Activated naive CD4-positive, alpha-beta T cell treated with anti-CD3 and anti-CD28 coated beads, Interleukin-2, amount 10 ng/mL, durations not matched to agents 7 days and 5 days (primary cell): ENCODE results near the gene TMEM131.

Experiments
- CTCF ChIA-PET: fragments of 350-600 bp; sonication (Branson Sonifier 250); formaldehyde crosslinking; loops from one replicate; lab custom pipeline; 2021; ENCODE audit warnings: antibody characterized with exemption; lab: Charles Lee
- DNase-seq: peaks from one replicate; pipeline ENCODE4 v3.0.0-alpha.2; 2020
- H3K27ac Mint-ChIP-seq: one replicate; pipeline ENCODE4 v1.8.0; 2021; ENCODE audit warnings: mild to moderate bottlenecking, moderate library complexity, mixed read lengths
- H3K27me3 Mint-ChIP-seq: one replicate; pipeline ENCODE4 v1.8.0; 2021; ENCODE audit warnings: mild to moderate bottlenecking, mixed read lengths
- H3K36me3 Mint-ChIP-seq: one replicate; pipeline ENCODE4 v1.8.0; 2021; ENCODE audit warnings: mixed read lengths
- H3K4me1 Mint-ChIP-seq: one replicate; pipeline ENCODE4 v1.8.0; 2021; ENCODE audit warnings: mixed read lengths
- H3K4me3 Mint-ChIP-seq: one replicate; pipeline ENCODE4 v1.8.0; 2021; ENCODE audit warnings: mild to moderate bottlenecking, moderate library complexity, mixed read lengths
- H3K9me3 Mint-ChIP-seq: one replicate; pipeline ENCODE4 v1.8.0; 2021; ENCODE audit warnings: mixed read lengths

The TMEM131 gene

DNA sequence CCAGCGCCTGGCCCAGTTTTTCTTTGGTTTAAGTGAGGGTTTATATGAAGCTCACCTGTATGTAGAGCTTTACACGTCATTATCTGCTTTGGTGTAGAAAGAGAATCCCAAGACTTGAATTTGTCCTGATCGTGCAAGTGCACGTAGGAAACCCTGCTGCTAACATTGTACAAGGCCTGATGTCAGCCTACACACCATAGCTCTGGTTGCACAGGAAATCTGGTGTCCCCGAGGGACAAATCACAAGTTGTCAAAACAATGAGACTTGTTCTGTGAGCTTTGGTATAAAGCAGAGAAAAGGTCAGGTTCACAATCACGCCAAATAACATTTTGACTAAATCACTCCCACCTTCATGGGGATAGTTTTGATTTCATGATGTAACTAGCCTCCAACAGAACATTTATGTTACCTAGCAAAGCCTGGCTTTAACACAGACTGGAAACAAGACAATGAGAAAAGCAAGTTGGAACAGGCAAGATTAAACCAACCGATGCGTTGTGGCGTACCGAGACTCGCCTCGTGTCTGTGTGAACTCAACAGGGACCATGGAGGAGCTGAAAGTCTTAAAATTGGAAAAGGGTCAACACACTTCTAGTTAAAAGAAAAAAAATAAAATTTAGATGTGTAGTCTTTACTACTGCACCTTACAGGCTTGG, 240.9 kb downstream of the TMEM131 start:
- Mint-ChIP-seq H3K4me1 (peaks cover 10% of the 10 kb centered on the region), H3K4me3 (no peak overlapping the region), H3K27ac (no peak overlapping the region), H3K9me3 (no peaks in the 10 kb centered on the region), H3K27me3 (no peaks in the 10 kb centered on the region), H3K36me3 (peaks cover 10% of the 10 kb centered on the region)
- DNase-seq, result no peak
- CTCF ChIA-PET, result interaction anchor here (0.6 to 0.7 kb wide), 2 partner anchors 14 to 43 kb away, joined by 3 read pairs; no protein-coding TSS in a partner anchor

DNA sequence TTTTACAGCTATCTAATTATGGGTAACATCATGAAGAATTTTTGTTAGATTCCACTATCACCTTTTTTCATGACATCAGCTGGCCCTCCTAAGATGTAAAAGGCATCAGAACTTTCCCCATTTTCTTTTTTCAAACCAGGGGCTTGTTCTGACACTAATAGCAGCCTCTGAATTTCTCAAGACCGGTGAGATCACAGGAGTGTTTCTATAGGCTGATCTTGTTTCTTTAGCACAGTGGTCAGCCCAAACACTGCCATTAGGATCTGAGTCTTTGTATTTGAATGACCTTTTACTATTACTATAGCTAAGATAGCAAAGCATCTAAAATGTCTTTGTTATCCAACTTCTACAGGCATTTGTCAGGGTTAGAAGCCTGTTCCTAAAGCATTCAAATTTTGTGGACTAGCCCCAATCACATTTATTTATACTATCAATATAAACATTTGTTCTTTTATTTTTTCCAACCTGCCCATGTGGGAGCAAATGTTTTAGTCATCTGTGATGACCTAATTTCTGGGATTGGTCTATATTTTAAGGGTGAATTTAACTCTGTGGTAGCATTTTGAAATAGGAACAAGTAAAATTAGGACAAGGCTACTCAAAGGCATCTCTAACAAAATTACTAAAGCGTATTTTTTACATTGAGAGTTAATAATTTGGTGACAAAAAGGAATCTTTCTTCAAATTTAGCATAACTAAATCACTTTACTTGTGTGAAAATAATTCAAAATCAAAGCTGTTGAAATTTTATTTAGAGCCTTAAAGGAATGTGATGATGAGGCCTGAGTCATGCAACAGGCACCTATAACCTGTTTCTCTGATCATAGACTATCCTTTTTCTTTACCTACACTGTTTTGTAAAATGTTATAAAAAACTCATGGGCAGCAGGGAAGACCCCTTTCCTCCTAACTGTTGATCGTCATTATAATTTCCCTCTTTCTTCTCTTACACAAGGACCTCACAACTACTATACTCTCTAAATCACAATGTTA, 243.1 kb downstream of the TMEM131 start:
- peaks cover 5% of the 10 kb centered on the region for H3K4me1 Mint-ChIP-seq
- H3K9me3 Mint-ChIP-seq, result no peaks in the 10 kb centered on the region
- H3K27ac Mint-ChIP-seq, result no peak overlapping the region
- CTCF ChIA-PET, result interaction anchor here (0.7 to 2.3 kb wide), 5 partner anchors 12 to 53 kb away, joined by 3 to 10 read pairs (median 6); no protein-coding TSS in a partner anchor
- H3K27me3 Mint-ChIP-seq, result no peaks in the 10 kb centered on the region
- peaks cover 10% of the 10 kb centered on the region for H3K36me3 Mint-ChIP-seq
- no peak overlapping the region for H3K4me3 Mint-ChIP-seq
- no peak for DNase-seq

- CTCF ChIA-PET, result interaction anchor here (1.0 to 2.4 kb wide), 4 partner anchors 11 to 52 kb away, joined by 4 to 15 read pairs (median 8); no protein-coding TSS in a partner anchor
- Mint-ChIP-seq H3K4me3 (no peak overlapping the region), H3K4me1 (peaks cover 11% of the 10 kb centered on the region), H3K27me3 (no peaks in the 10 kb centered on the region), H3K9me3 (no peaks in the 10 kb centered on the region), H3K27ac (no peak overlapping the region), H3K36me3 (peaks cover 5% of the 10 kb centered on the region)
- no peak for DNase-seq
These were observed 244.0 kb downstream of the TMEM131 start for GRCh38 chr2:97751752-97752151.

- Mint-ChIP-seq H3K27ac (peak overlapping the region; percentile 15), H3K27me3 (no peaks in the 10 kb centered on the region), H3K9me3 (no peaks in the 10 kb centered on the region), H3K4me1 (peaks cover 26% of the 10 kb centered on the region), H3K36me3 (peaks cover 3% of the 10 kb centered on the region), H3K4me3 (no peak overlapping the region)
- no peak for DNase-seq
- CTCF ChIA-PET, result interaction anchor here (0.6 to 2.4 kb wide), 4 partner anchors 10 to 523 kb away, joined by 3 to 15 read pairs (median 7); no protein-coding TSS in a partner anchor
These were observed 245.7 kb downstream of the TMEM131 start for GRCh38 chr2:97750017-97750416.

- peaks cover 5% of the 10 kb centered on the region for H3K36me3 Mint-ChIP-seq
- H3K4me1 Mint-ChIP-seq, result peaks cover 28% of the 10 kb centered on the region
- no peak overlapping the region for H3K27ac Mint-ChIP-seq
- H3K27me3 Mint-ChIP-seq, result no peaks in the 10 kb centered on the region
- H3K9me3 Mint-ChIP-seq, result no peaks in the 10 kb centered on the region
- H3K4me3 Mint-ChIP-seq, result no peak overlapping the region
- CTCF ChIA-PET, result interaction anchor here (0.6 to 2.4 kb wide), 4 partner anchors 18 to 523 kb away, joined by 3 to 15 read pairs (median 4); no protein-coding TSS in a partner anchor
- DNase-seq, result no peak
These were observed 246.2 kb downstream of the TMEM131 start for GRCh38 chr2:97749581-97749980.

- DNase-seq, result no peak
- Mint-ChIP-seq H3K9me3 (no peaks in the 10 kb centered on the region), H3K4me1 (peaks cover 46% of the 10 kb centered on the region), H3K27ac (no peak overlapping the region), H3K36me3 (peaks cover 17% of the 10 kb centered on the region), H3K4me3 (no peak overlapping the region), H3K27me3 (no peaks in the 10 kb centered on the region)
- CTCF ChIA-PET, result interaction anchor here (1.0 to 6.8 kb wide), 12 partner anchors 8 to 155 kb away, joined by 3 to 79 read pairs (median 5); partner anchors contain the start of gene ZAP70
These were observed 248.0 kb downstream of the TMEM131 start for GRCh38 chr2:97747716-97748115.

DNA sequence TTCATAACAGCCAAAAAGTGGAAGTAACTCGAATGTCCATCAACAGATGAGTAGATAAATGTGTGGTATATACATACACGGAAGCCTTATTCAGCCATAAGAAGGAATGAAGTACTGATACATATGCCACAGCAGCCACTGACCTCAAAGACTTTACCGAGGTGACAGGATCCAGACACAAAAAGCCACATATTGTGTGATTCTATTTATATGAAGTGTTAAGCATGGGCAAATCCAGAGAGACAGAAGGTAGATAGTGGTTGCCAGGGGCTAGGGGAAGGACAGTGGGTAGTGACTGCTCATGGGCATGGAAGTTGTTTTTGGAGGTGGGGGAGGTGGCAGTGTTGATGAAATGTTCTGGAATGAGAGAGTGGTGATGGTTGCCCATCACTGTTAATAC, 248.5 kb downstream of the TMEM131 start:
- Mint-ChIP-seq H3K27me3 (no peaks in the 10 kb centered on the region), H3K4me3 (no peak overlapping the region), H3K4me1 (peaks cover 50% of the 10 kb centered on the region), H3K36me3 (peaks cover 19% of the 10 kb centered on the region), H3K9me3 (no peaks in the 10 kb centered on the region), H3K27ac (no peak overlapping the region)
- DNase-seq, result no peak
- CTCF ChIA-PET, result interaction anchor here (6.8 kb wide), 1 partner anchor 48 kb away, joined by 79 read pairs; no protein-coding TSS in a partner anchor

- Mint-ChIP-seq H3K4me3 (no peak overlapping the region), H3K4me1 (peaks cover 67% of the 10 kb centered on the region), H3K36me3 (peaks cover 29% of the 10 kb centered on the region), H3K9me3 (no peaks in the 10 kb centered on the region), H3K27me3 (no peaks in the 10 kb centered on the region), H3K27ac (peak overlapping the region; percentile 39)
- peak; percentile 55 for DNase-seq
- CTCF ChIA-PET, result interaction anchor here (0.8 to 6.8 kb wide), 3 partner anchors 11 to 46 kb away, joined by 3 to 79 read pairs (median 3); no protein-coding TSS in a partner anchor
These were observed 250.1 kb downstream of the TMEM131 start for GRCh38 chr2:97745474-97746174.

DNA sequence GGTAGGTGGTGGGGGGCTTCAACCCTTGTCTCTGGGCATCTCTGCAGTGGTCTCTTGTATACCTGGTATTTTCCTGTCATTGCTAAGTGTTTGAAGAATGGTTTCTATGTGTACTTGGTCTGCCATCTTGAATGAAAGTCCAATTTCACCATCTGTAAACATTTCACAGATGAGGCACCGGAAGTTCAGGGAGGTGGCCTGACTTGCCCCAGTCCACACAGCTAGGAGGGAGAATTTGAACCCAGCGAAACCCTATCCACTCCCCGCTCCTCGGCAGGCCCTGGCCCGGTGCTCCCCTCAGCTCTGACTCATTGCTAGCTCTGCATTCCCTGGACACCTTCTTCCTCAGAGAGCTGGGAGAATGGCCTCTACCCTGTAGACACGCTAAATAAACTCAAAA, 251.8 kb downstream of the TMEM131 start:
- H3K27ac Mint-ChIP-seq, result peak overlapping the region; percentile 9
- H3K4me3 Mint-ChIP-seq, result no peak overlapping the region
- CTCF ChIA-PET, result interaction anchor here (0.7 to 6.8 kb wide), 5 partner anchors 25 to 641 kb away, joined by 3 to 79 read pairs (median 5); partner anchors contain the start of gene ZAP70
- peaks cover 73% of the 10 kb centered on the region for H3K4me1 Mint-ChIP-seq
- no peaks in the 10 kb centered on the region for H3K27me3 Mint-ChIP-seq
- DNase-seq, result no peak
- H3K9me3 Mint-ChIP-seq, result no peaks in the 10 kb centered on the region
- peaks cover 36% of the 10 kb centered on the region for H3K36me3 Mint-ChIP-seq

DNA sequence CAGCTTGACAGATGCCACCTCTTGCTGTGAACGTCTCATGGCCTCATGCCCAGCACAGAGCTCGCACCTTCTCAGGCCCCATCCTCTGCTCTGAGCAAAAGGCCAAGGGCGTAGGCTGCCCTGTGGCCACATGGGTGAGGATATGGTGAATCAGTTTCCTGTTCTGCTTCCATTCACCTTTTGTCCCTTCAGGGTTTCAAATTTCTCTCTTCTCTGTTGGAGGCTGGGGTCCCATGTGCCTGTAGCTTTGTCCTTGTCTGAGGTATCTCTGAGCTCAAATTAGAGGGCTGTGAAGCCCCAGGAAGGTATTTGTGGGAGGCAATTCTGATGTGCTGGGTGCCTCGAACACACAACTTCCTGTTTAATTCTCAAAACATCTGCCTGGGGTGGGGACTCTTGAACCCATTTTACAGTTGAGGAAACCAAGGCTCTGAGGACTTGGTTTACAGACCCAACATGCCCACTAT, 253.3 kb downstream of the TMEM131 start:
- Mint-ChIP-seq H3K27me3 (no peaks in the 10 kb centered on the region), H3K36me3 (peaks cover 45% of the 10 kb centered on the region), H3K27ac (peak overlapping the region; percentile 93), H3K9me3 (no peaks in the 10 kb centered on the region), H3K4me1 (peaks cover 66% of the 10 kb centered on the region), H3K4me3 (no peak overlapping the region)
- CTCF ChIA-PET, result interaction anchor here (0.5 to 6.8 kb wide), 7 partner anchors 12 to 787 kb away, joined by 3 to 79 read pairs (median 10); partner anchors contain the start of gene ZAP70
- peak; percentile 39 for DNase-seq

GRCh38 chr2:97741686-97742085, 254.1 kb downstream of the TMEM131 start:
- Mint-ChIP-seq H3K27ac (peak overlapping the region; percentile 93), H3K9me3 (no peaks in the 10 kb centered on the region), H3K36me3 (peaks cover 49% of the 10 kb centered on the region), H3K4me1 (peaks cover 62% of the 10 kb centered on the region), H3K27me3 (no peaks in the 10 kb centered on the region), H3K4me3 (peak overlapping the region; percentile 24)
- DNase-seq, result no peak
- CTCF ChIA-PET, result interaction anchor here (0.5 to 5.3 kb wide), 16 partner anchors 9 to 788 kb away, joined by 3 to 31 read pairs (median 6); partner anchors contain the start of gene ZAP70

- Mint-ChIP-seq H3K27me3 (no peaks in the 10 kb centered on the region), H3K27ac (peak overlapping the region; percentile 93), H3K4me1 (peaks cover 60% of the 10 kb centered on the region), H3K4me3 (no peak overlapping the region), H3K36me3 (peaks cover 52% of the 10 kb centered on the region), H3K9me3 (no peaks in the 10 kb centered on the region)
- no peak for DNase-seq
- CTCF ChIA-PET, result interaction anchor here (0.8 to 5.3 kb wide), 16 partner anchors 10 to 398 kb away, joined by 3 to 31 read pairs (median 5); partner anchors contain the start of gene ZAP70
These were observed 254.5 kb downstream of the TMEM131 start for GRCh38 chr2:97741251-97741650.
